ENCODE results near the gene RFC5.
"Not testable (repeated sequence)": the region's sequence is repeated elsewhere in the genome, so short reads cannot be mapped to it uniquely, and the experiment has no call there.

The RFC5 gene

DNA sequence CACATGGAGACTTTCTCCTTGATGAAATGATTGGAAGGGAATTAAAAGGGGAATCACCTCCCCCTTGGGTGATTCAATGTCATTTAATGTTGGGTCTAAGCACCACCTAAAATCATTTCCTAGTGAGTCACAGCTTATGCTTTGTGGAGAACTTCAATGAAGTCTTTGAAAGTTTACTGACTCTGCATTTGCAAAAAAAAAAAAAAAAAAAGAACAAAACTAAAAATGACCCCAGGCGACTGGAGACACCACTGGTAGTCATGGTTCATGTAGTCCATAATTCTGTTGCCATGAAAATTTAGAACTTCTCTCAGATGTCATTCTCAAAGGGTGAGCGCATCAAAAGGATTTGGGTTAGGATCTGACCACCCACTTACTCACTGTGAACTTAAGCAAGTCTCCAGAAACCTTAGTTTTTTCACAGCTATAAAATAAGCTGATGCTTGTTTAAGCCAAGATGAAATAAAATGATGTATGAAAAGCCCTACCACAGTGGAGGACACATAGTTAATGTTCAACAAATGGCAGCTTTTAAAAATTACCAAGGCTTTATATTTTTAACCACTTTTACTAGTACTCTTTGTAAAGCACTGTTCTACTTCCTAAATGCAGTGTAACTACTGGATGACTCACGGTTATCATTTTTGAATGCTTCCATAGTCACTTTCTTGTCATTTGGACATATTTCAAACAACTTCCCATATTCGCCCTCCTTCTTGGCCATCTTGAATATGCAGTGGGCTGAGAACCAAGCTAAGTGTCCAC, 29.6 kb upstream of the RFC5 start:
- Histone ChIP-seq H3K27ac (replicated peaks) (no peak overlapping the region), H3K4me3 (replicated peaks; ENCODE audit: insufficient read depth, low read length) (no peak overlapping the region), H3K27me3 (ENCODE audit: insufficient read depth, poor library complexity, severe bottlenecking) (no peaks in the 10 kb centered on the region)
- DNase-seq (ENCODE audit: low read depth in 1 of 2, low spot score in 1 of 2) = no peak
- no peak for TF ChIP-seq SPI1 (IDR thresholded peaks at IDR 0.05; ENCODE audit: borderline replicate concordance, low read depth)
- TF ChIP-seq, protein P1, sequence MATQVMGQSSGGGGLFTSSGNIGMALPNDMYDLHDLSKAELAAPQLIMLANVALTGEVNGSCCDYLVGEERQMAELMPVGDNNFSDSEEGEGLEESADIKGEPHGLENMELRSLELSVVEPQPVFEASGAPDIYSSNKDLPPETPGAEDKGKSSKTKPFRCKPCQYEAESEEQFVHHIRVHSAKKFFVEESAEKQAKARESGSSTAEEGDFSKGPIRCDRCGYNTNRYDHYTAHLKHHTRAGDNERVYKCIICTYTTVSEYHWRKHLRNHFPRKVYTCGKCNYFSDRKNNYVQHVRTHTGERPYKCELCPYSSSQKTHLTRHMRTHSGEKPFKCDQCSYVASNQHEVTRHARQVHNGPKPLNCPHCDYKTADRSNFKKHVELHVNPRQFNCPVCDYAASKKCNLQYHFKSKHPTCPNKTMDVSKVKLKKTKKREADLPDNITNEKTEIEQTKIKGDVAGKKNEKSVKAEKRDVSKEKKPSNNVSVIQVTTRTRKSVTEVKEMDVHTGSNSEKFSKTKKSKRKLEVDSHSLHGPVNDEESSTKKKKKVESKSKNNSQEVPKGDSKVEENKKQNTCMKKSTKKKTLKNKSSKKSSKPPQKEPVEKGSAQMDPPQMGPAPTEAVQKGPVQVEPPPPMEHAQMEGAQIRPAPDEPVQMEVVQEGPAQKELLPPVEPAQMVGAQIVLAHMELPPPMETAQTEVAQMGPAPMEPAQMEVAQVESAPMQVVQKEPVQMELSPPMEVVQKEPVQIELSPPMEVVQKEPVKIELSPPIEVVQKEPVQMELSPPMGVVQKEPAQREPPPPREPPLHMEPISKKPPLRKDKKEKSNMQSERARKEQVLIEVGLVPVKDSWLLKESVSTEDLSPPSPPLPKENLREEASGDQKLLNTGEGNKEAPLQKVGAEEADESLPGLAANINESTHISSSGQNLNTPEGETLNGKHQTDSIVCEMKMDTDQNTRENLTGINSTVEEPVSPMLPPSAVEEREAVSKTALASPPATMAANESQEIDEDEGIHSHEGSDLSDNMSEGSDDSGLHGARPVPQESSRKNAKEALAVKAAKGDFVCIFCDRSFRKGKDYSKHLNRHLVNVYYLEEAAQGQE (IDR thresholded peaks at IDR 0.05; ENCODE audit: insufficient replicate concordance, low read depth) = no peak
- TF ChIP-seq, protein P2, sequence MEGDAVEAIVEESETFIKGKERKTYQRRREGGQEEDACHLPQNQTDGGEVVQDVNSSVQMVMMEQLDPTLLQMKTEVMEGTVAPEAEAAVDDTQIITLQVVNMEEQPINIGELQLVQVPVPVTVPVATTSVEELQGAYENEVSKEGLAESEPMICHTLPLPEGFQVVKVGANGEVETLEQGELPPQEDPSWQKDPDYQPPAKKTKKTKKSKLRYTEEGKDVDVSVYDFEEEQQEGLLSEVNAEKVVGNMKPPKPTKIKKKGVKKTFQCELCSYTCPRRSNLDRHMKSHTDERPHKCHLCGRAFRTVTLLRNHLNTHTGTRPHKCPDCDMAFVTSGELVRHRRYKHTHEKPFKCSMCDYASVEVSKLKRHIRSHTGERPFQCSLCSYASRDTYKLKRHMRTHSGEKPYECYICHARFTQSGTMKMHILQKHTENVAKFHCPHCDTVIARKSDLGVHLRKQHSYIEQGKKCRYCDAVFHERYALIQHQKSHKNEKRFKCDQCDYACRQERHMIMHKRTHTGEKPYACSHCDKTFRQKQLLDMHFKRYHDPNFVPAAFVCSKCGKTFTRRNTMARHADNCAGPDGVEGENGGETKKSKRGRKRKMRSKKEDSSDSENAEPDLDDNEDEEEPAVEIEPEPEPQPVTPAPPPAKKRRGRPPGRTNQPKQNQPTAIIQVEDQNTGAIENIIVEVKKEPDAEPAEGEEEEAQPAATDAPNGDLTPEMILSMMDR (IDR thresholded peaks at IDR 0.05; ENCODE audit: insufficient read depth, low read length) = no peak
- TF ChIP-seq GABPA (IDR thresholded peaks at IDR 0.05; ENCODE audit: low read depth) = no peak
- TF ChIP-seq POLR2AphosphoS5 (IDR thresholded peaks at IDR 0.05; ENCODE audit: low read depth) = no peak

DNA sequence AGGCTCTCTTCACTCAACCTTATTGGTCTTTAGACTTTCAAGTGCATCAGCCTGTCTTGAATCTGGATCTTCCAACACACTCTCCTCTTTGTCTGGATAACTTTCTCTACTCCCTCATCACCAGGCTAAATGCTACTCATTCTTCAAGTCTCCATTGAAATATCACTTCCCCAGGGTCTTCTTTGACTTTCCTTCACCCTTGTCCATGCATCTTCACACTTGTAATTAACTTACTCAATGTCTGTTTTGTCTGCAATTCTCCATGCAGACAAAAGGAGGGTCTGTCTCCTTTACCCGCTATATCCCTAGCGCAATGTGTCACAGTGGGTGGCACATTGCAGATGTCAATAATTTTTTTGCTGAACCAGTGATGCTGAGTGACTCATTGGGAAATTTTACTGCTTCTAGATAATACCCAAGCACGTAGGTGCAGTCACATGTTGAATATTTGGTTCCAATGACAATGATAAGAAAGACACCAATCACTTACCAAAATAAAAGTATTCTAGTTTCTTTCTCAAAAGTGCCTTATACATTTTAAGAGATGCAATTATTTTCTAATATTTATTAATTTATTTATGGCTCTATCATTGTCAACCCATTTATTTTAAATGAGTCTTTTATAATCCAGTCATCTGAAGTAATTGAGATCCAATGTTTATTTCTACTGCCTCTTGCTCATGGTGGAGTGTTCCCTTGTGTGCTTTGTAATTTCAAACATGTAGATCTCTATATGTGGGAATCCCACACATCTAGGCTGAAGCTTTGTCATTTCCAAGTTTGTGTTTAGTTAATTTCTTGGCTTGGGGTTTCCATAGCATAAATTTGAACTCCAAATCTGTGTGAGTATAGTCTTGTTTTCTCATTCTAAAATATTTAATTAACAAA, 21.7 kb upstream of the RFC5 start:
- no peak for DNase-seq (ENCODE audit: low read depth in 1 of 2, low spot score in 1 of 2)
- H3K27ac ChIP-seq (replicated peaks) = no peak overlapping the region
- no peaks in the 10 kb centered on the region for H3K27me3 ChIP-seq (ENCODE audit: insufficient read depth, poor library complexity, severe bottlenecking)
- no peak overlapping the region for H3K4me3 ChIP-seq (replicated peaks; ENCODE audit: insufficient read depth, low read length)
- TF ChIP-seq GABPA (IDR thresholded peaks at IDR 0.05; ENCODE audit: low read depth) (no peak), SPI1 (IDR thresholded peaks at IDR 0.05; ENCODE audit: borderline replicate concordance, low read depth) (no peak)

DNA sequence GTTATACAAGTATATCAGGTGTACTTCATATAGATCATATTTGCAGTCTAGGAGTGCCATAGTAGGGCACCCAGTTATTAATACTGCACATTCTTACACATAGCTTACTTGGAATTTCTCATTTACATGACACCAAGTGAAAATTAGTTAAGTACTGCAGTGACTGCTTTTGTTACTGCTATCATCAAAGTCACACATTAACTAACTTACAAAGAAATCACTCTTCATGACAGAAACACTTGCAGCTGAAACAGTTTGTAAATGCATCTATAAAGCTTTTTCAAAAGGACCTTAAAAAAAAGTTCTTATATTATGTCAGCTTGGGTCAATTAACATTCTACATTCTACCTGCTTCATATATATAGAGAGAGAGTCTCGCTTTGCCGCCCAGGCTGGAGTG, 17.8 kb upstream of the RFC5 start:
- H3K4me3 ChIP-seq (replicated peaks; ENCODE audit: insufficient read depth, low read length) = no peak overlapping the region
- DNase-seq (ENCODE audit: low read depth in 1 of 2, low spot score in 1 of 2) = no peak
- TF ChIP-seq GABPA (IDR thresholded peaks at IDR 0.05; ENCODE audit: low read depth) (no peak), SPI1 (IDR thresholded peaks at IDR 0.05; ENCODE audit: borderline replicate concordance, low read depth) (no peak), POLR2AphosphoS5 (IDR thresholded peaks at IDR 0.05; ENCODE audit: low read depth) (no peak)
- TF ChIP-seq, protein P1 (IDR thresholded peaks at IDR 0.05; ENCODE audit: insufficient replicate concordance, low read depth) = no peak
- TF ChIP-seq, protein P2 (IDR thresholded peaks at IDR 0.05; ENCODE audit: insufficient read depth, low read length) = no peak
- no peaks in the 10 kb centered on the region for H3K27me3 ChIP-seq (ENCODE audit: insufficient read depth, poor library complexity, severe bottlenecking)
- no peak overlapping the region for H3K27ac ChIP-seq (replicated peaks)

DNA sequence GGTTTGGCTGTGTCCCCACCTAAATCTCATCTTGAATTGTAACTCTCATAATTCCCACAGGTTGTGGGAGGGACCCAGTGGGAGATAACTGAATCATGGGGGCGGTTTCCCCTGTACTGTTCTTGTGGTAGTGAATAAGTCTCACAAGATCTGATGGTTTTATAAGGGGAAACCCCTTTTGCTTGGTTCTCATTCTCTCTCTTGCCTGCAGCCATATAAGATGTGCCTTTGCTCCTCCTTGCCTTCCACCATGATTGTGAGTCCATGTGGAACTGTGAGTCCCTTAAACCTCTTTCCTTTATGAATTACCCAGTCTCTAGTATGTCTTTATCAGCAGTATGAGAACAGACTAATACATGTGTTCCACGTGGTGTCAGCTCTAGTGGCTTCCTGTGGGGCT, 16.7 kb upstream of the RFC5 start:
- not testable (repeated sequence) for H3K27me3 ChIP-seq (ENCODE audit: insufficient read depth, poor library complexity, severe bottlenecking); H3K4me3 ChIP-seq (replicated peaks; ENCODE audit: insufficient read depth, low read length); H3K27ac ChIP-seq (replicated peaks); DNase-seq (ENCODE audit: low read depth in 1 of 2, low spot score in 1 of 2)

Data from HL-60 (cell line).